Activated T-helper 17 cell treated with anti-CD3 and anti-CD28 coated beads, Interleukin-2, amount 50 U/mL, for 72 hours (primary cell): ENCODE data around the gene FGD4. TPM values are rescaled to one million over a fixed set of nuclear protein-coding genes. Genes with fewer than 3 reads are reported as not detected.
"Not testable (repeated sequence)": the region's sequence is repeated elsewhere in the genome, so short reads cannot be mapped to it uniquely, and the experiment has no call there.

ENCODE experiments used
- ATAC-seq: fragments of 150-1000 bp; cut with Tn5 transposase; replicated peaks from 2 replicates; pipeline ENCODE4 v1.10.0; 2021; ENCODE audit warnings: mild to moderate bottlenecking, moderate library complexity
- H3K27ac Mint-ChIP-seq: one replicate; pipeline ENCODE4 v1.8.0; 2022; ENCODE audit warnings: mixed read lengths
- H3K27me3 Mint-ChIP-seq: one replicate; pipeline ENCODE4 v1.8.0; 2022; ENCODE audit warnings: mixed read lengths
- H3K36me3 Mint-ChIP-seq: one replicate; pipeline ENCODE4 v1.8.0; 2022; ENCODE audit warnings: low read depth, mild to moderate bottlenecking, mixed read lengths
- H3K4me1 Mint-ChIP-seq: one replicate; pipeline ENCODE4 v1.8.0; 2022; ENCODE audit warnings: mixed read lengths
- H3K4me3 Mint-ChIP-seq: one replicate; pipeline ENCODE4 v1.8.0; 2022; ENCODE audit warnings: mild to moderate bottlenecking, mixed read lengths
- H3K9me3 Mint-ChIP-seq: one replicate; pipeline ENCODE4 v1.8.0; 2022; ENCODE audit warnings: mixed read lengths
- total RNA-seq, 2 donors: library from RNA; stranded (reverse); gene quantifications; one replicate each; pipeline ENCODE4 v1.2.3, GENCODE V29; 2022

The FGD4 gene
- total RNA-seq, 2 donors from 2014 or later, result 0.21 to 0.32 TPM

GRCh38 chr12:32517966-32518365 is 118.6 kb downstream of the FGD4 start:
- Mint-ChIP-seq H3K27me3 (peaks cover 7% of the 10 kb centered on the region), H3K9me3 (no peaks in the 10 kb centered on the region)
- ATAC-seq, result no peak

GRCh38 chr12:32519047-32519446 is 119.7 kb downstream of the FGD4 start:
- Mint-ChIP-seq H3K27me3 (peaks cover 3% of the 10 kb centered on the region), H3K4me1 (no peaks in the 10 kb centered on the region), H3K27ac (no peak overlapping the region), H3K9me3 (no peaks in the 10 kb centered on the region), H3K4me3 (no peak overlapping the region), H3K36me3 (no peaks in the 10 kb centered on the region)
- ATAC-seq, result no peak

More at GRCh38 chr12:32517966-32518365, 118.6 kb downstream of the FGD4 start:
- Mint-ChIP-seq H3K27ac (no peak overlapping the region), H3K4me3 (no peak overlapping the region), H3K4me1 (no peaks in the 10 kb centered on the region), H3K36me3 (no peaks in the 10 kb centered on the region)

- Mint-ChIP-seq H3K4me1 (no peaks in the 10 kb centered on the region), H3K4me3 (no peak overlapping the region)
- ATAC-seq, result no peak
These were observed 123.2 kb downstream of the FGD4 start for GRCh38 chr12:32522331-32523221.

GRCh38 chr12:32525802-32526201 is 126.4 kb downstream of the FGD4 start:
- not testable (repeated sequence) for ATAC-seq, H3K9me3 Mint-ChIP-seq, H3K36me3 Mint-ChIP-seq, H3K4me1 Mint-ChIP-seq, H3K4me3 Mint-ChIP-seq, H3K27ac Mint-ChIP-seq, H3K27me3 Mint-ChIP-seq

More at GRCh38 chr12:32522331-32523221, 123.2 kb downstream of the FGD4 start:
- Mint-ChIP-seq H3K36me3 (no peaks in the 10 kb centered on the region), H3K27ac (no peak overlapping the region), H3K9me3 (no peaks in the 10 kb centered on the region), H3K27me3 (no peaks in the 10 kb centered on the region)

- H3K36me3 Mint-ChIP-seq, H3K27ac Mint-ChIP-seq, ATAC-seq, H3K27me3 Mint-ChIP-seq, H3K4me3 Mint-ChIP-seq, H3K4me1 Mint-ChIP-seq, H3K9me3 Mint-ChIP-seq: not testable (repeated sequence)
These were observed 127.0 kb downstream of the FGD4 start for GRCh38 chr12:32526343-32526742.

GRCh38 chr12:32532422-32532821 is 133.1 kb downstream of the FGD4 start:
- peaks cover 16% of the 10 kb centered on the region for H3K27me3 Mint-ChIP-seq
- no peak overlapping the region for H3K27ac Mint-ChIP-seq
- no peak overlapping the region for H3K4me3 Mint-ChIP-seq
- H3K9me3 Mint-ChIP-seq, result no peaks in the 10 kb centered on the region
- H3K36me3 Mint-ChIP-seq, result no peaks in the 10 kb centered on the region
- no peaks in the 10 kb centered on the region for H3K4me1 Mint-ChIP-seq
- ATAC-seq, result no peak

GRCh38 chr12:32532951-32533350 is 133.6 kb downstream of the FGD4 start:
- ATAC-seq, result no peak
- H3K4me3 Mint-ChIP-seq, result no peak overlapping the region
- H3K27ac Mint-ChIP-seq, result no peak overlapping the region
- no peaks in the 10 kb centered on the region for H3K4me1 Mint-ChIP-seq
- peaks cover 17% of the 10 kb centered on the region for H3K27me3 Mint-ChIP-seq
- no peaks in the 10 kb centered on the region for H3K36me3 Mint-ChIP-seq
- H3K9me3 Mint-ChIP-seq, result no peaks in the 10 kb centered on the region

GRCh38 chr12:32533506-32533905 is 134.1 kb downstream of the FGD4 start:
- not testable (repeated sequence) for H3K4me3 Mint-ChIP-seq, H3K36me3 Mint-ChIP-seq, H3K27ac Mint-ChIP-seq, ATAC-seq, H3K9me3 Mint-ChIP-seq, H3K4me1 Mint-ChIP-seq
- H3K27me3 Mint-ChIP-seq, result peaks cover 21% of the 10 kb centered on the region

- H3K36me3 Mint-ChIP-seq, result no peaks in the 10 kb centered on the region
- no peak for ATAC-seq
- no peaks in the 10 kb centered on the region for H3K9me3 Mint-ChIP-seq
- H3K4me3 Mint-ChIP-seq, result no peak overlapping the region
- H3K27me3 Mint-ChIP-seq, result peaks cover 23% of the 10 kb centered on the region
- H3K4me1 Mint-ChIP-seq, result no peaks in the 10 kb centered on the region
- no peak overlapping the region for H3K27ac Mint-ChIP-seq
These were observed 134.7 kb downstream of the FGD4 start for GRCh38 chr12:32533971-32534590.

- no peak for ATAC-seq
- Mint-ChIP-seq H3K9me3 (no peaks in the 10 kb centered on the region), H3K4me3 (no peak overlapping the region), H3K27ac (no peak overlapping the region), H3K36me3 (no peaks in the 10 kb centered on the region), H3K4me1 (no peaks in the 10 kb centered on the region), H3K27me3 (peaks cover 23% of the 10 kb centered on the region)
These were observed 135.3 kb downstream of the FGD4 start for GRCh38 chr12:32534698-32535097.

- H3K4me1 Mint-ChIP-seq, result no peaks in the 10 kb centered on the region
- no peaks in the 10 kb centered on the region for H3K36me3 Mint-ChIP-seq
- no peak for ATAC-seq
- no peak overlapping the region for H3K4me3 Mint-ChIP-seq
- peaks cover 27% of the 10 kb centered on the region for H3K27me3 Mint-ChIP-seq
- no peak overlapping the region for H3K27ac Mint-ChIP-seq
- no peaks in the 10 kb centered on the region for H3K9me3 Mint-ChIP-seq
These were observed 136.1 kb downstream of the FGD4 start for GRCh38 chr12:32535288-32535999.

GRCh38 chr12:32536000-32536345 is 136.6 kb downstream of the FGD4 start:
- Mint-ChIP-seq H3K4me3 (no peak overlapping the region), H3K27me3 (peaks cover 27% of the 10 kb centered on the region), H3K36me3 (no peaks in the 10 kb centered on the region), H3K4me1 (no peaks in the 10 kb centered on the region), H3K9me3 (no peaks in the 10 kb centered on the region), H3K27ac (no peak overlapping the region)
- no peak for ATAC-seq

- Mint-ChIP-seq H3K27me3 (peaks cover 16% of the 10 kb centered on the region), H3K4me1 (no peaks in the 10 kb centered on the region), H3K27ac (no peak overlapping the region), H3K9me3 (no peaks in the 10 kb centered on the region), H3K36me3 (no peaks in the 10 kb centered on the region), H3K4me3 (no peak overlapping the region)
- no peak for ATAC-seq
These were observed 142.5 kb downstream of the FGD4 start for GRCh38 chr12:32541754-32542374.

- Mint-ChIP-seq H3K4me3 (no peak overlapping the region), H3K27me3 (peaks cover 10% of the 10 kb centered on the region), H3K36me3 (no peaks in the 10 kb centered on the region), H3K27ac (no peak overlapping the region), H3K4me1 (no peaks in the 10 kb centered on the region), H3K9me3 (no peaks in the 10 kb centered on the region)
- no peak for ATAC-seq
These were observed 143.3 kb downstream of the FGD4 start for GRCh38 chr12:32542428-32543229.
